Hematopoietic multipotent progenitor cell treated with erythropoietin and hydrocortisone succinate and interleukin-3 and kit ligand, for 4 days (in vitro differentiated cells): ENCODE results near the gene POPDC3.
"Not testable (repeated sequence)": the region's sequence is repeated elsewhere in the genome, so short reads cannot be mapped to it uniquely, and the experiment has no call there.

ENCODE experiments used
- DNase-seq: peaks from one replicate; pipeline ENCODE4 v3.0.0-alpha.2; 2015

The POPDC3 gene

GRCh38 chr6:105194591-105194990, 14.8 kb upstream of the POPDC3 start:
- no peak for DNase-seq

- DNase-seq = no peak
Observed at GRCh38 chr6:105194106-105194505, 14.3 kb upstream of the POPDC3 start.

DNA sequence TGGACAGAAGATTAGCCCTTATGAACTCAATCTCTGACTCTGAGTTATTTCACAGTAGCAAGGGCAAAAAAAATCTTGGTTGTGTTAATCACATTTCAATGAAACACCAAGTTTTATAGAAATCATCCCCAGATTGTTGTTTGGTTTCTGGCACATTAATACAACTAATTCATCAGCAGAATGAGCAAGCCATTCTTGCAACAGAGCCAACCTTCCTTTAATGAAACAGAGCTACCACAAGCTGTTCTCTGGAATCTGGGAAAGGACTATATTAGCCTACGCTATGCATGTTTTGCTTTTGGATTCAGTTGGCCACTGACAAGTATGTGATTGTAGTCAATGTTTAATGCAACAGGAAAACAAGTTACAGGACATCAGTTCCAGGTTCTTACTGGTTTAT, 13.8 kb upstream of the POPDC3 start:
- no peak for DNase-seq

DNA sequence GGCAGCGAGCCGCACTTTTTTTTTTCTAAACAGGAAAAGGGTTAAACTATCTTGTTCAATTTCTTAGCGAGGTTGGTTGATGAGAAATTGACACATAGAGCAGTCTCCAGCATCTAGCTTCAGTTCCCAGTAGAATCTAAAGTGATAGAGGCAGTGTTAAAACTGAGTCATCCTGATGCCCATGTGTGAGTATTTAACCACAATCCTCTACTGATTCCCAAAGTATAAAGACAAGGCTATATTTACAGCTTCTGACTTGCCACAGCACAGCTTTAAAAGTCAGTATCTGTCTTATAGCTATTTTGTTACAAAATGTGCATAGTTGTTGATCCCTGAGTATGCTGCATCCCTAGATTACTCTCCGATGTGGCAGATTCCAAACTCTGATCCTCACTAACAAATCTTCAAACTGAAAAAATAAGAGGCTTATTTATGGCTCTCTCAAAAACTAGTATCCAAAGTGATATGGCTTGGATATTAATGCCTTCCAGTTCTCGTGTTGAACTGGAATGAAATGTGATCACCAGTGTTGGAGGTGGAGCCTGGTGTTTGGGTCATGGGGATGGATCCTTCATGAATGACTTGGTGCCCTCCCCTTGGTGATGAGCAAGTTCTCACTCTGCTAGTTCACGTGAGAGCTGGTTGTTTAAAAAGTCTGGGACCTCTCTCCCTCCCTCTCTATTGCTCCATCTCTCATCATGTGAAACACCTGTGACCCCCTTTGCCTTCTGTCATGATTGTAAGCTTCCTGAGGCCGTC, 13.1 kb upstream of the POPDC3 start:
- no peak for DNase-seq

- no peak for DNase-seq
Observed at GRCh38 chr6:105191351-105191750, 11.5 kb upstream of the POPDC3 start.

DNA sequence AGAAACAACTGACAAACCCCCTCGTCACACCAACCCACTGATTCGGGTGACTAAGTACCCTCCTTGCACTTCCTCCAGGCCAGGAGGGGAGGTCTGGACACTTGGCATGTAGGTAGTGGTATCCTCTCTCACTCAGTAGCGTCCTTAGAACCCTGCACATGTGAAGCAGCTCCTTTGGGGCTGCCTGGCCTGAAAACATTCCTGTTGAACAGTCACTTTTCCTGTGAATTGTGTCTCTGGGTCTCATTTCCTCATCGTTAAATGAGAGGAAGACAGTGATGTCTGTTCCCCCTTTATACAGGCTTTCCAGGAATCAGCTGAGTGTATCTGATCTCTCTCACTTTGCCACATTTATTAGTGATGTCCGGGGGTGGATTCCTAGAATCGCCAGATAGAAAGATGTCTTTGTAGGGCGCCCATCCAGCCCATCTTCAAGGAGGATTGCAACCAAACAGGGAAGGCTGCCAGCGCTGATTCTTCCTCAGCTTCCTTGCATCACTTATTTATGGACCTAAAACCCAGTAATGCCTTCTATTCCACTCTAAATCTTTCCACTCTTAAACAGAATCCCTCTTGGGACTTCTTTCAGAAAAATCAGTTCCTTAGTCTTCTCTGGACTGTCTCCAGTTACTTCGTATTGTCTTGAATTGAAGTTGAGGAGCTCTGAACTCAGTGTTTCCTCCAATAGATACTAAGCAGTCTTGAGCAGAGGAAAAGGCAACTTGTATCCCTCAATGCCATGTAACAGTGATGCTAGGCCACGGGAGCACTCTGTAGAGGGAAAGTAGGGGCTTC, 9.4 kb upstream of the POPDC3 start:
- no peak for DNase-seq

DNA sequence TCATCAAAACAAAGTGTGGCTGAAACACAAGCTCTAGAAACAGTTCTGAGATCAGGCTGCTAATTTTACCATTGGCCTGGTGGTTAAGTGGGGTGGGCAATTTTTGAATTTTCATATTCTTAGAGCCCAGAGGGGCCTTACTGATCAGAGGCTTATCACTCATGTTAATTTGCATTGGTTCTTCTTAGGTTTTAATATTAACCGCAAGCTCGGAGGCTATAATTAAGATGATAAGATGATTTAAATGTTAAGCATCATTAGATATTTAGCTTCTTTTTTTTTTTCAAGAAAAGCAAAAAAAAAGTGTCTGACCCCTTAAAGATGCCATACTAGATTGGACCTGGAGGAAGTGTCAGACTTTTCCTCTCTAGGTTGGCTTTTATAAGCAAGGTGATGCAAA, 8.4 kb upstream of the POPDC3 start:
- no peak for DNase-seq

DNA sequence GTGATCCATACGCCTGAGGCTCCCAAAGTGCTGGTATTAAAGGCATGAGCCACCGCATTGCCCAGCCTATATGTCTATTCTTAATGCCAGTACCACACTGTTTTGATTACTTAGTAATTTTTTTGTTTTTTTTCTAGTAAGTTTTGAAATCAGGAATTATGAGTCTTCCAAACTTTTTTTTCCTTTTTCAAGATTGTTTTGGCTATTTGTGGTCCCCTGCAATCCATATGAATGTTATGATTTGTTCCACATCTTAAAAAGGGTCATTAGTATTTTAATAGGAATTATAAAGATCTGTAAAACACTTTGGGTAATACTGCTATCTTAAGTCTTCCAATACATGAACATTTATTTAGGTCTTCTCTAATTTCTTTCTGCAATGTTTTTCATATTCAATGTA, 6.8 kb upstream of the POPDC3 start:
- no peak for DNase-seq

GRCh38 chr6:105184921-105185320, 5.1 kb upstream of the POPDC3 start:
- DNase-seq = no peak

GRCh38 chr6:105181981-105182515, 2.2 kb upstream of the POPDC3 start:
- DNase-seq = no peak

DNA sequence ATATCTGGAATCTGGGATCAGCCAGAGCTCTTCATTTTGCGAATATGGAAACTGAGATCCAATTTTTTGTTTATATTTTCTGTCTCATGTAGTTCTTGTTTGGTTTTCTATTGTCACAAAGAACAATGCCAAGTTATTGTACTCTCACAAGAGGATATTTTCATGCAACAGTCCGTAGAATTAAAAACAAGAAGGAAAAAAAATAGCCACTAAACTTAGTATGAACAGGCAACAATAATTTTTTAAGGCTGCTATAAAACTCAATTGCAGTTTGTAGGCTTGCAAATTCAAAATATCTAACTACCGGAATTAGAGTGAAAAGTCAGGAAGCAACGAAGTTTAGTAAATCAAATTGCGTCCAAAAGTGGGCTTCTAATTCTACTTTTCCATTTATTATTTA, 1.2 kb downstream of the POPDC3 start:
- no peak for DNase-seq

DNA sequence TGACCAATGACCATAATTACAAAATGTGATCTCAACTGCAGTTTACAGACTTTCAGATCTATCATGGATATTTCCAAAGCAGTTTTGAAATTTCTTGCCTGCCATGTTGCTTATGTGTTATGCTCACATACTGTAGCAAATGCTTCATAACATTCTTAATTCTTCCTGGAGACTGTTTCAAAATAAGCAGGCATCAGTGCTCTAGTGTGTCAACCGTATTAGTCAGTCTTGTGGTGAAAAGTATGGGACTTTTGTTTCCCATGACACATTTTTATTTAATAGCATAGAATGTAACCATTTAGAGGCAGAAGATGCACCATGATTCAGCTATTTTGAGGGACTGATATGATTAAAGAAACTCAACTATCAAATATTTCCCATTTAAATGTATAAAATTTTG, 1.7 kb downstream of the POPDC3 start:
- DNase-seq = no peak

DNA sequence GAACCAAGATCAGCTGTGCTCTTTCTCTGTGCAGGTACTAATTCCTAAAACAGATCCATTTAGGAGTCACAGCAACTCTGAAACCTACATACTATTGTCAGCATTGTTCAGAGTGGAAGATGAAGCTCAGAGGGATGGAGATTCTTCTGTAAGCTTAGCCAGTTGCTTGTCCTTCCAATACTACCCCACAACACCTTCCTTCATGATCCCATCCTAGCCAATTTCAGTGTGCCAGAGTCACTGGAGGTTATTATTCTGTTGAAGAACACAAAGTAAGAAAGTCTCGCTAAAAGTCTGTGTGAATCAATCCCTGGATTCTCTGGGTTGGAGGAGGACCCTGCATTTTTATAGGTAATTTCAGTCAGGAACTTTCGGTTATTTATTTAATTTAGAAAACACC, 2.3 kb downstream of the POPDC3 start:
- no peak for DNase-seq

DNA sequence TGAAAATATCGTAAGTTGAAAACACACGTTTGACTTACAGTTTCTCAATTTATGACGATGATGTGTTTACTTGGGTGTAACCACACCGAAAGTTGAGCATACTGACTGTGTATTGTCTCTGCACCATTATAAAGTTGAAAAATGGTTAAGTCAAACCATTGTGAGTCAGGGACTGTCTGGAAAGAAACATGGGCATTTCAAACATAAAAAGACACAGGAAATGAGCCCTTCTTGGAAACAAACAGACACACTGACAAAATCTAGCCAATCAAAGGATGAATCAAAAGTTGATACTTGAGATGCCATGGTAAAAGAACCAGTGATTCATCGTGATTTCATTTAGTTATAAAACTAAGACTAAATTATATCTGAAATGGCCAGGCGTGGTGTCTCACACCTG, 5.3 kb downstream of the POPDC3 start:
- no peak for DNase-seq

- DNase-seq = not testable (repeated sequence)
Observed at GRCh38 chr6:105172515-105172914, 7.3 kb downstream of the POPDC3 start.

DNA sequence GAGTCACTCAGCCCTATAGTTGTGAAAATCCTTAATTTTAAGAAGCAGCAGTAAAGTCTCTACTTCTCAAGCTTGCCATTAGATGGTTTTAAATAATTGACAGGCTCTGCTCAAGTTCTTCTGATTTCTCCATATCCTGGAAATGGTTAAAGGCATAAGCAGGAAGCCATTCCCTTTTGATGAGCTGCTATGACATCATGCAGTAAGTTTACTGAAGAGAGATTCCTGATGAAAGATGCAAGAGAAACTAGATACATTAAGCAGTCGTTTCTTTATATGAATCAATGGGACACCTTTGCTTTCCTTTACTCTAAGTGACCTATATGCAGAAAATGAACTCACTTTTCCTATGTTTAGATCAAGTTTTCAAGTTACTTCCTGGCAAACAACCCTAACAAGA, 9.8 kb downstream of the POPDC3 start:
- DNase-seq = no peak

DNA sequence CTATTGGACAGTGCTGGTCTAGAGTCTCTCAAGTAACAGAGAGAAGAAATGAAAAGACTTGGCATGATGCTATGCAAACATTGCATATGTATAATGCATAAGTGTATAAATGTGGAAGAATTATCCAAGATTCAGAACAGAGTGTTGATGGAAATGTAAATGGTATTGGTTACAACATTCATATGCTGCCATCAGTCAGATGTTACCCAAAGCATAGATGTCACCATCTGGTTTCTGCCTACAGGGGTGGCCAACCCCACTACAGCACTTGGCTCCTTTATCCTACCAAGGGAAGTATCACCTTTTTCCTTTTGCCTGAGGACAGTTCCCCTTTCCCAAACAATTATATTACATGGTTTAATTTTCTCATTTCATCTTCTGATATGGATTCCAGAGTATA, 11.9 kb downstream of the POPDC3 start:
- no peak for DNase-seq

DNA sequence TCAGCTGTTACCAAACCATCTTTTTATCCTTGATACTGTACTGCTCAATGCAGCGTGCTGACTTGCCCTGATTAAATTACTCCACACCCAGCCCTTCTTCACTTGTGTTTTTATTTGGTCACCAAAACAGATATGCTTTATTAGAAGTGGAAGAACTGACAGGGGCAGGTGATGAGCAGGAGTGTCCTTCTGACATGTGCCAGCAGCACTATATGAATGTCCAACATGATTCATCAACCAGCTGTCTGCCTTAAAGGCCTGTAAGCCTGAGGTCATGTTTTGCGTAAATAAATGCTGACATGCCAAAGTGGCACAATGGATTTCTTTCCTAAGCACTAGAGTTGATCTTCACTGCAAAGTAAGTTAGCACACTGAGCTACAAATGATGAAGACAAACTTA, 15.4 kb downstream of the POPDC3 start:
- no peak for DNase-seq

- DNase-seq = no peak
Observed at GRCh38 chr6:105163183-105163582, 16.6 kb downstream of the POPDC3 start.

DNA sequence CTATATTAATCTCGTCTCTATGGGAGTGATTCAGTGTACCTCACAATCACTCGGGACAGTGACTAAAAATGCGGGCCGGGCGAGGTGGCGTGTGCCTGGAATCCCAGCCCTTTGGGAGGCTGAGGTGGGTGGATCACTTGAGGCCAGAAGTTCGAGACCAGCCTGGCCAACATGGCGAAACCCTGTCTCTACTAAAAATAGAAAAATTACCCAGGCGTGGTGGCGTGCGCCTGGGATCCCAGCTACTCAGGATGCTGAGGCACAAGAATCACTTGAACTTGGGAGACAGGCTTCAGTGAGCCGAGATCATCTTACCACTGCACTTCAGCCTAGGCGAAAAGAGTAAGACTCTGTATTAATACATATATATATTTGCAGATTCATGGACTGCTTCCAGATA, 17.4 kb downstream of the POPDC3 start:
- no peak for DNase-seq

- no peak for DNase-seq
Observed at GRCh38 chr6:105161421-105161820, 18.4 kb downstream of the POPDC3 start.

DNA sequence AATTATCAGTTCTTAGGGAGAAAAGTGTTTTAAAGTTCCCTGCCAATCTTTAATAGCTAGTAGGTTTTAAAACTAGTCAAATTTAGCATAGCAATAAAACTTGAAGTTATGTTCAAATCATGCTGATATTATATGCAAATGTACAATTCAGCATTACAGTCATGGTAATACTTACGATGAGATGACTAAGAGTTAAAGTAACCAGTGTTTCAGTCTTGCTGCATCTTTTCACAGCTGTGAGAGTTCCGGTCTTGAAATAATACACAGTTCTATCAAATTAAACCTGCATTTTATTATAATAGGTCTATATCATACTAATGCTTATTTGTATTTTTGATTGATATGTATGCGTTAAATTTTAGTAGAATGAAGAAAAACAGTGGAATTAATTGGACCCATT, 26.1 kb downstream of the POPDC3 start:
- no peak for DNase-seq

GRCh38 chr6:105152880-105153279, 26.9 kb downstream of the POPDC3 start:
- no peak for DNase-seq

DNA sequence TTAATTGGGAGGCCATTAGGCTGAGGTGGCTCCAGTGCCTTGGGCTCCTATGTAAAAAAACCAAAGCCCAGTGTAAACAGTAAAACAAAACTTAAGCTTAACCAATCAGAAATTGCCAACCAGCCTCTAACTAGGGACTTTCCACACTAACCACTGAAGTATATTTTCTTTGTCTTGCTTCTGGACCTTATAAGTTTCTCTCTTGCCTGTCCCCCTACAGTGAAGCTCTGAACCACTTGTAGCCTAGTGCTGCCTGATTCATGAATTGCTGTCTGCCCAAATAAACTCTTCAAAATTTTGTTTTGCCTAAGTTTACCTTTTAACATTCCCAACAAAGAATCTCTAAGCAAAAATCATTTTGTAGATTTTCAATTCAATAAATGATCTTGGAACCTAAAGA, 28.2 kb downstream of the POPDC3 start:
- no peak for DNase-seq
